Progenitor cell of endocrine pancreas (in vitro differentiated cells): ENCODE measurements around the gene SUN1. TPM values are rescaled to one million over a fixed set of nuclear protein-coding genes. Genes with fewer than 3 reads are reported as not detected.

Experiments used
- DNase-seq: peaks from one replicate; pipeline ENCODE4 v3.0.0; 2021; ENCODE audit warnings: low spot score; ENCODE audit not compliant: unreplicated experiment
- H3K27ac Mint-ChIP-seq: 2 replicates; pipeline ENCODE4 v1.8.0; 2021; ENCODE audit warnings: mild to moderate bottlenecking, moderate library complexity, mixed read lengths
- H3K27me3 Mint-ChIP-seq: 2 replicates; pipeline ENCODE4 v1.8.0; 2021; ENCODE audit warnings: mixed read lengths
- H3K36me3 Mint-ChIP-seq: 2 replicates; pipeline ENCODE4 v1.8.0; 2022; ENCODE audit warnings: mixed read lengths; ENCODE audit not compliant: insufficient read depth
- H3K4me1 Mint-ChIP-seq: 2 replicates; pipeline ENCODE4 v1.8.0; 2021; ENCODE audit warnings: low read depth, mixed read lengths
- H3K4me3 Mint-ChIP-seq: 2 replicates; pipeline ENCODE4 v1.8.0; 2021; ENCODE audit warnings: low read depth, mild to moderate bottlenecking, moderate library complexity, mixed read lengths
- H3K9me3 Mint-ChIP-seq: 2 replicates; pipeline ENCODE4 v1.8.0; 2021; ENCODE audit warnings: low read depth, mixed read lengths
- CTCF ChIP-seq: fragments of 200-600 bp; sonication (generic); IDR thresholded peaks from one replicate; pipeline ENCODE4 v1.5.0; 2021; ENCODE audit warnings: antibody characterized with exemption, mild to moderate bottlenecking; ENCODE audit not compliant: unreplicated experiment
- total RNA-seq: library from RNA; stranded (reverse); gene quantifications from 2 replicates; pipeline ENCODE4 v1.2.1, GENCODE V29; 2021

The SUN1 gene
- total RNA-seq, 1 donor from 2014 or later: 152 TPM

DNA sequence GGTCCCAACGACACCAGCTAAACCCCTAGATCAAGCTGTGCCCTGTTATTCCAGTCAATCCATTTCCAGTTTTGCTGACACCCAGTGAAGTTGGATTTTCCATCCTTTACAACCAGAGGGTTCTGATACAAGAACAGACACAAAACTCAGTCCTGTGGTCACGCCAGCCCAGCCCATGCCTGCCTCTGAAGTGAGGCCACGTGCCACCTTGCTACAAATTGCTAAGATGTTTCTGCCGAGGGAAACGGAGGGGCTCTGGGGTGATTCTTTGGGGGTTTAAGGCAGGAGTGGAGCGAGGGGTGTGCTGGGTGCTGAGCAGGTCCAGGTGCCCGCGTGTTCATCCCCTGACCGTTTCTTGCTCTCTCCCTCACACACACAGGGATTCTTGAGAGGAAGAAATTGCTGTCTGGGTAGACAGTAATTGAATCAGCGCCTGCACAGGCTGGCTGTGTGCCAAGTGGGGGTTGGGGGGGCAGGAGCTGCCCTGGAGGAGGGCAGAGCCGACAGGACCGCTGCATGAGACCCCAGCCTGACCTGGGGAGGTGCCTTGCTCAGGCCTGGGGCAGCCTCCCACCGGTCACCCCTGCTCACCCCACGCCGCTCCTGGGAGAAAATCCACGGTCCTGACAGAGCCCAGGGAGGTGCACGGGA, 84.1 kb downstream of the SUN1 start:
- H3K27me3 Mint-ChIP-seq: no peaks in the 10 kb centered on the region
- peak overlapping the region; percentile 23 for H3K27ac Mint-ChIP-seq
- H3K4me3 Mint-ChIP-seq: no peak overlapping the region
- H3K4me1 Mint-ChIP-seq: no peaks in the 10 kb centered on the region
- H3K9me3 Mint-ChIP-seq: no peaks in the 10 kb centered on the region
- no peak for DNase-seq
- TF ChIP-seq CTCF: no peak
- H3K36me3 Mint-ChIP-seq: no peaks in the 10 kb centered on the region

DNA sequence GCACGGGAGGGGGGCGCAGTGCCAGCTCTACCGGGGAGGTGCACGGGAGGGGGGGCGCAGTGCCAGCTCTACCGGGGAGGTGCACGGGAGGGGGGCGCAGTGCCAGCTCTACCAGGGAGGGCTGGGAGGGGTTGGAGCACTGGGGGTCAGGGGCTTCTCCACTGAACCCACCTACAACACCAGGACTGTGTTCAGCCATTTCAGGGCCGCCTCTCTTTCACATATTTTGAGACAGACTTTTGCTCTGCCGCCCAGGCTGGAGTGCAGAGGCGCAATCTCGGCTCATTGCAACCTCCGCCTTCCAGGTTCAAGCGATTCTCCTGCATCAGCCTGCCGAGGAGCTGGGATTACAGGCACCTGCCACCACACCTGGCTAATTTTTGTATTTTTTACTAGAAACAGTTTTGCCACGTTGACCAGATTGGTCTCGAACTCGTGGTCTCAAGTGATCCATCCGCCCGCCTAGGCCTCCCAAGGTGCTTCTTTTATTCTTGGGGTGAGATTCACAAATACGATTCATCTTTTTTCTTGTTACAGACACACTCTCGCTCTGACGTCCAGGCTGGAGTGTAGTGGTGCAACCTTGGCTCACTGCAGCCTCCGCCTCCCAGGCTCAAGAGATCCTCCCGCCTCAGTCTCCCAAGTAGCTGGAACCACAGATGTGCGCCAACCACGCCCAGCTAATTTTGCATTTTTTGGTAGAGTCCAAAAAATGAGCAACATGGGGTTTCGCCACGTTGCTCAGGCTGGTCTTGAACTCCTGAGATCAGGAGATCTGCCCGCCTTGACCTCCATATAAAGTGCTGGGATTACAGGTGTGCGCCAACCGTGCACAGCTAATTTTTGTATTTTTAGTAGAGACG, 85.2 kb downstream of the SUN1 start:
- H3K9me3 Mint-ChIP-seq: no peaks in the 10 kb centered on the region
- DNase-seq: no peak
- no peaks in the 10 kb centered on the region for H3K4me1 Mint-ChIP-seq
- no peaks in the 10 kb centered on the region for H3K27me3 Mint-ChIP-seq
- H3K36me3 Mint-ChIP-seq: no peaks in the 10 kb centered on the region
- no peak overlapping the region for H3K27ac Mint-ChIP-seq
- TF ChIP-seq CTCF: no peak
- H3K4me3 Mint-ChIP-seq: no peak overlapping the region

DNA sequence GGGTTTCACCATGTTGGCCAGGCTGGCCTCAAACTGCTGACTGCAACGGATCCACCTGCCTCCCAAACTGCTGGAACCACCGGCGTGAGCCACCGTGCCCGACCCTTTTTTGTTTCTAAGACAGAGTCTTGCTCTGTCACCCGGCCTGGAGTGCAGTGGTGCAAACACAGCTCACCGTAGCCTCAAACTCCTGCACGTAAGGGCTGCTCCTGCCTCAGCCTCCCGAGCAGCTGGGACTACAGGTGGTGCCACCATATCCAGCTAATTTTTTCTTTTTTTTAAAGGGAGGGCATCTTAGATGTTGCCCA, 85.8 kb downstream of the SUN1 start:
- no peak overlapping the region for H3K4me3 Mint-ChIP-seq
- no peaks in the 10 kb centered on the region for H3K9me3 Mint-ChIP-seq
- H3K27ac Mint-ChIP-seq: no peak overlapping the region
- no peaks in the 10 kb centered on the region for H3K36me3 Mint-ChIP-seq
- H3K4me1 Mint-ChIP-seq: no peaks in the 10 kb centered on the region
- TF ChIP-seq CTCF: no peak
- no peaks in the 10 kb centered on the region for H3K27me3 Mint-ChIP-seq
- DNase-seq: no peak

DNA sequence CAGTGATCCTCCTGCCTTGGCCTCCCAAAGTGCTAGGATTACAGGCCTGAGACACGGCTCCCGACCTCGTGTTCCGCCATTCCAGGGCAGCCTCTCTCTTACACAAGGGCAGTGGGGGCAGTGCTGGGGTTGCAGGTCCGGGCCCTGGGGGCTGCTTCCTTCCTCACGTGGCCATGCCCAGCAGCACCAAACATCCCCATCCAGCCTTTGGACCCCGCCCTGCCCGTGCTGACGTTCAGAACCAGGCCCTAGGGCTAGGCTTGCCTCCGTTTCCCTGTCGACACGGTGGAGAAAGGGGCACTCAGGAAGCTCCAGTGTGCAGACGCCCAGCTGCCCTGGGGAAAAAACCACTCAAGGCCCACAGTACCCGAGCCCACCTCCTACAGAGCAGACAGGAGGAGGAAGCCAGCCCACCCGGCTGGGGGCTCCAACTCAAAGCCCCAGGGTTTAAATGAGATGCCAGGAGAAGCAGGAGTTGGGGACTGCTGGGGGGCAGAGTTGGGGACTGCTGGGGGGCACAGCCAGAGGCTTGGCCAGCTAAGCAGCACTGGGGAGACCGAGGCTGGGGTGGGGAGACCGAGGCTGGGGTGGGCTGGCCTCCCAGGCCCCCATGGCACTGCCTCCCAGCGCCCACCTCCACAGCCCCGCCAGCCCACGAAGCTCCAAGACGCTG, 86.3 kb downstream of the SUN1 start:
- no peaks in the 10 kb centered on the region for H3K36me3 Mint-ChIP-seq
- H3K4me1 Mint-ChIP-seq: no peaks in the 10 kb centered on the region
- no peak overlapping the region for H3K27ac Mint-ChIP-seq
- H3K4me3 Mint-ChIP-seq: no peak overlapping the region
- DNase-seq: no peak
- H3K9me3 Mint-ChIP-seq: no peaks in the 10 kb centered on the region
- no peaks in the 10 kb centered on the region for H3K27me3 Mint-ChIP-seq
- TF ChIP-seq CTCF: no peak

DNA sequence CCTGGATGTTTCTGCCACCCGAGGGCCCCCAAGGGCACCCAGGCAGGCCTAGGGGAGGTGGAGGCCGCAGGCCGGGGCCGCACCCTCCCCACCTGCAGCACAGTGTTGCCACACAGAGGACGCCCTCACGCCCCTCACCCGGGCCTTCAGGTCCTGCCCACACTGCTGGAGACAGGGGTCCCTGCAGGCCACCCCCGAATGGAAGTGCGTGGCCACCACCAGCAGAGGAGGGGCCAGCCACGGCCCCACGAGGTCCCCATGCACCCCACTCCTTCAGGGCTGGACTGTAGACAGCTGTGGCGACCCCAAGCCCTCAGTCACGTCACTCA, 86.8 kb downstream of the SUN1 start:
- H3K4me3 Mint-ChIP-seq: no peak overlapping the region
- H3K9me3 Mint-ChIP-seq: no peaks in the 10 kb centered on the region
- H3K27ac Mint-ChIP-seq: no peak overlapping the region
- DNase-seq: no peak
- no peaks in the 10 kb centered on the region for H3K36me3 Mint-ChIP-seq
- TF ChIP-seq CTCF: no peak
- H3K27me3 Mint-ChIP-seq: no peaks in the 10 kb centered on the region
- no peaks in the 10 kb centered on the region for H3K4me1 Mint-ChIP-seq
